Non-pigmented ciliary epithelial cell (primary cell): ENCODE data around the gene CBLL1.

Experiments
- DNase-seq: peaks from one replicate; pipeline ENCODE4 v3.0.0-alpha.2; 2010; ENCODE audit warnings: low read depth

The CBLL1 gene

DNA sequence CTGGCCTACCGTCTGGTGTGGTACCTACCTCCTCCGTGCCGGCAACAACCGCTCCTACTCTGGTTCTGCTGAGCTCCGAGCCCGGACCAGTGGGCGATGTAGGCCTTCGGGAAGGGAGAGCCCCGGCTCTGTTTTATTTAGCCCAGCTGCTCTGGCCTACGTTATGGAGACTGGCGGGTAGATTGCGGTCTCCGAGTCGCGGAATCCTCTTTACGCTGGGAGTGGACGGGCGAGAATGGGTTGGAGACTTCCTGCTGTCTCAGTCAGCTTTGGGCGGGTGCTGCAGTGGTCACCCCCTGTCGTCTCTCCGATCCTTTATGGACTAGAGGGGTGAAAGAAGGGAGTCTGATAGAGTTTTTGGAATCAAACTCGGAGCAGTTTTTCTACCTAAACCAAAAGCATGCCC, 406 bp downstream of the CBLL1 start:
- DNase-seq = no peak

DNA sequence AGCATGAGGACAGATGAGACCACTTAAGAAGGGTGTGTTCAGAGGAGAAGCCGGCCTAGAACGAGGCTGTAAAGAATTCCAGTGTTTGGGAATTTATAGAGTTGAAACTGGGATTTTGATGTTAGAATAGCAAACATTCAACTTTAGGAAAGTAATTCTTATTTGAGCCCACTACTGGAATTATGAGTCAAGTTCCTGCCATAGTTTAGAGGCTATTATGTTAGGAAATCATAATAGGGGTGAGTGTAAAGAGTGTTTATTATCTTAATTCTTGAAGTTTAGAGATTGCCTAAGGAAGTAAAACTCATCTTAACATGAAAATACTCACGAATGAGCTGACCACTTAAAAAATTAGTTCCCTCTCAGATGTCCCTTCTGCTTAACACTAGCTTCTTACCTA, 2.1 kb downstream of the CBLL1 start:
- no peak for DNase-seq

- DNase-seq = no peak
Measured at GRCh38 chr7:107751113-107751512, 7.2 kb downstream of the CBLL1 start.

DNA sequence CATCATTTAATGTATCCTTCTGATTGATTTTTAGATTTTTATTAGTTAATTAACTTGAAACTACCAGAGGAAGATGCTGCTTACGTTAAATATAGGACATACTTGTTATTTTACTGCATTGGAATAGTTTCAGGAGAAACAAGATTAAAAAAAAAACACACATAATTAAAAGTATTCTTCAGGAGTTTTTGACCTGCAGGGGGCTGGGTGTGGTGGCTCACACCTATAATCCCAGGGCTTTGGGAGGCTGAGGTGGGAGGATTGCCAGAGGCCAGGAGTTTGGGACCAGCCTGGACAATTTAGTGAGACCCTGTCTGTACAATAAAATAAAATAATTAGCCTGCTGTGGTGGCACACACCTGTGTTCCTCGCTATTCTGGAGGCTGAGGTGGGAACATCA, 10.7 kb downstream of the CBLL1 start:
- DNase-seq = no peak

- DNase-seq = no peak
Measured at GRCh38 chr7:107758667-107759066, 14.7 kb downstream of the CBLL1 start.

DNA sequence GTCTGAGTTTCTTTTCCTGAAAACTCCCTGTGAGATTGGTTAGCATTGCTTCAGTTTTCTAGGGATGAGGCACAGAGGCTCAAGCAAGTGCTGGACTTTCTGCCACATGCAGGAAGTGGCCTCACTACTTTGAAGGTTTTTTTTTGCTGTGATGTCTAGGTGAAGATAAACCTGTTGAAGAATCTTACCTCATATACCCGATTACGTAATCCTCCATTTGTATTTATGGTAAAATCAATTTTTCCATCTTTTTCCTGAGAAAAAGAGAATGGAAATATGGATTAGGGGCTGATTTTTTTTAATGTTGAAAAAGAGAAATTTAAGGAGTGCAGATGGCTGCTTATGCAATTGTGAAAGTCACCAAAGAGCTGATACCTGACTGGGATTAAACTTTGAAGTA, 23.4 kb downstream of the CBLL1 start:
- no peak for DNase-seq

GRCh38 chr7:107768263-107768662, 24.3 kb downstream of the CBLL1 start:
- no peak for DNase-seq

DNA sequence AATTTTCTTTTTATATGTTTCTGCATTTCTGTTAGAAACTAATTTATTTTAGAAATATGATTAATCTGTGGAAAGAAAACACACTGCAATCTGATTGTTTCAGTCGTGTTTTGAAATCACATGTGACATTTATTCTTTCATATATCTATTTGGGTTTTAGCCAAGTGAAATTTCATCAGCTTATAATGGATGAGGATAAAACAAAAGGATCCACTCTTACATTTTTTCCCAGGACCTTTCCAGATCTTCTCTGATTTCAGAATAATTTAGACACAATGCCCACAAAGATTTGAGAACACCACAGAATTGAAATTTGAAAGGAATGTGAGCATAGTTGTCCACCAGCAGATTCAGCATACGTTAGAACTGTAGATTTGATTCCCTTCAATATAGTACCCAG, 29.1 kb downstream of the CBLL1 start:
- no peak for DNase-seq

DNA sequence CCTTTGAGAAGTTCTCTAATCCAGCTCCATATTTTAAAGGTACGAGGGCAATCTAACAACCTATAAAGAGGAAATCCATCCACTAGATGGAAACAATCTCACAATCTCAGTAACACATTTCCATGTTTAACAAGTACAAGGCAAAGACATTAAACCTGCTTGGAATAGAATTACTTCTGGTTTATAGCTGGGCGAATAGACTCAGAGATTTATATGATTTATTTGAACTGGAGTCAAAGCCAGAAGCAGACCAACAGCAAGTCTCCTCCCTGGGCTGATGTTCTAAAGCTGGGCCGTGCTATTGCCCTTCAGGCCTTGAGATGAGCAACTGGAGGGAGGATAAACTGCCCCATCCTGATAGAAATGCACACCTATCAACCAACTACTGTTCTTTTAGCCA, 33.8 kb downstream of the CBLL1 start:
- no peak for DNase-seq

DNA sequence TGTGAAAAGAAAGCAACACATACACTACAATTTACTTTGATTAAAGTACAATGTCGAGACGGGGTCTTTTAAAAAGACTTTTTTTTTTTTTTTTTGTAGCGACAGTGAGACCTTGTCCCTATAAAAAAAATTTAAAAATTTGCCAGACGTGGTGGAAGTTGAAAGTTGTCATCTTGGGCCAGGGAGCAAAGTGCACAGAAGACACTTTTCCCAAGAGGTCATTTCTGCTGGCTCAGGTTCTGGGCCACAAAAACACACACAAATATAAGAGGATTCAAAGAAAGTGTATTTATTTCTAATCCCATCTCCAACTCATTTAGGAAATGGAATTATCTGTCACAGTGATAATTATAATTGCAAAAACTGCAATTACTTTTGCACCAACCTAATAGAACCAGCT, 34.3 kb downstream of the CBLL1 start:
- DNase-seq = no peak

GRCh38 chr7:107779647-107780099, 35.7 kb downstream of the CBLL1 start:
- no peak for DNase-seq

DNA sequence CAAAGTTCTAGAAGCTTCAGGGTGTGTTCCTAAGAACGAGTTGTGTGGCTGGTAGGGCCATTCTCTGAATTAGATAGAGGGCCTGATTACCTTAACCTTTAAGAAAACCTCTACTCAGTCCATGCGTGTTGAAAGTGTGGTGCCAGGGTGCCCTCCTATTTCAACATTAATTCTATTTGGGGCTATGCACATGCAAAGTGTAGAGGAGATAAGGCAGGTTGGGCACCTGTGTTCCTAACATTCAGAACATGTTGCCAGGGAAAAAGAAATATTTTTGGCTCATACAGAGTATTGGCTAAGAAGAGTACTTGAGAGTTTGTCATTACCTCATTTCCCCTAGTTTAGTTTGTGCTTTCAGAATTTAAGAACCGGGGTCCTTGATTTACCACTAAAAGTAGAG, 38.4 kb downstream of the CBLL1 start:
- DNase-seq = no peak

GRCh38 chr7:107783648-107784047, 39.7 kb downstream of the CBLL1 start:
- no peak for DNase-seq

DNA sequence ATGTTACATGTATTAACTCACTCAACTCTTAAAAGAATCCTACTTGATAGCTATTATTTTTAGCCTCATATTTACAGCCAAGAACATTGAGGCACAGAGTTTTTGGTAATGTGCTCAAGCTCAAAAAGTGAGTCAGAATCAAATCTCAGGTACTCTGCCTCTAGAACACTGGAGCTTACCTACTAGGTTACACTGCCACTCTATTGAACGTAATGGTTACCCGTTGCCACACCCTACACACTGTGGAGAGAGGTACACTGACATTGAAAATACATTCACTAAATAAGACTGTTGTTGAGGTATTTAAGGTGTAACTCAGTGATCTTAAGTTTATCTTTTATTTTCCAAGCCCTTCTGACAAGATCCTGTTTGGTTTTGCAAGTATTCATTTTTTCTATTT, 41.2 kb downstream of the CBLL1 start:
- no peak for DNase-seq

- DNase-seq = no peak
Measured at GRCh38 chr7:107785926-107786325, 42.0 kb downstream of the CBLL1 start.

- DNase-seq = no peak
Measured at GRCh38 chr7:107788216-107788615, 44.3 kb downstream of the CBLL1 start.

DNA sequence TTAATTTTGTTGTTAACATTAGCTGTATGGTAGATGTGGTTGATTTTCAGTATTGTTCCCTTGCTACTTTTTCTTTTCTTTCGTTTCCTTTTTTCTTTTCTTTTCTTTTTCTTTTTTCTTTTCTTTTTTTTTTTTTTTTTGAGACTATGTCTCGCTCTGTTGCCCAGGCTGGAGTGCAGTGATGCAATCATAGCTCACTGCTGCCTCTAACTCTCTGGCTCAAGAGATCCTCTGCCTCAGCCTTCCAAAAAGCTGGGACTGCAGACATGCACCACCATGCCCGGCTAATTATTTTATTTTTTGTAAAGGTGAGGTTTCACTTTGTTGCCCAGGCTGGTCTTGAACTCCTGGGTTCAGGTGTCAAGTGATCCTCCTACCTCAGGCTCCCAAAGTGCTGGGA, 44.7 kb downstream of the CBLL1 start:
- no peak for DNase-seq

GRCh38 chr7:107789647-107790046, 45.7 kb downstream of the CBLL1 start:
- no peak for DNase-seq

DNA sequence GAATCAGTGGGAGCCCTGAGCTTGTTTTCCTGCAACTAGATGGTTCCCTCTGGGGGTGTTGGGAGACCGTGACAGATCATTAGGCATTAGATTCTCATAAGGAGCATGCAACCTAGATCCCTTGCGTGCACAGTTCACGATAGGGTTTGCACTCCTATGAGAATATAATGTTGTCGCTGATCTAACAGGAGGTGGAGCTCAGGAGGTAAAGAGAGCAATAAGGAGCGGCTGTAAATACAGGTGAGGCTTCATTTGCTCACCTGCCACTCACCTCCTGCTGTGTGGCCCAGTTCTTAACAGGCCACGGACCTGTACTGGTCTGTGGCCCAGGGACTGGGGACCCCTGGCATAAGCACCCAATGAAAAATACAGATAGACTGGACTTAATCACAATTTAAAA, 48.4 kb downstream of the CBLL1 start:
- DNase-seq = no peak

- no peak for DNase-seq
Measured at GRCh38 chr7:107799647-107800264, 55.8 kb downstream of the CBLL1 start.

DNA sequence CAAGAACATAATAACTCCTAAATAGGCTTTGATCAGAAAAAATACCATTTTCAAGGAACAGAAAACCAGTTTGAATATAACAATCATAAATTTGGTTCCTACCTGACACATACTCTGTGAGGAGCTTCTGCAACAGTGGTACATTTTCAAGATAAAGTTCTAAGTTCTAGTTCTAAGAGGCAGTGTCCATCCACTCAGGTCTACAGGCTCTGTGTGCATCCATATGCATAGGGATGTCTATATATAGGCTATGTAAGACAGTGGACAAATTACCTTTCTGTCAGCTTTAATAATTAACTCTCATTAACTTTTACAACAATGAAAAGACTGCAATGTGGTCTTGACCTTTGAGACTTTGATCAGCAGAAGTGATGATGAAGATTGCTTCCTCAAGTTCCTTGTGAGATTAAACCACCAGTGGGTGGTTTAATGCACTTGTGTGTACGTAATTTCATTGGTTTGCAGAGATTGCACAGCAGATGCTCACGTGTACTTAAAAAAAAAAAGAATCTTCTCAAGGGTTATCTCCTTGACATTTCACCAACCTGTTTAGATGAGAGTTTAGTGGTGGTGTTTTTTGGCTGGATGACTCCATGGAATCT, 59.2 kb downstream of the CBLL1 start, which contains the start of gene SLC26A3:
TSS of gene SLC26A3 (minus strand) at position 215 of the 602 bp plus-strand sequence. CDS start 8,714 bp downstream, outside the sequence.
- DNase-seq = no peak

GRCh38 chr7:107809179-107809578, 65.2 kb downstream of the CBLL1 start:
- DNase-seq = no peak

- no peak for DNase-seq
Measured at GRCh38 chr7:107810626-107811025, 66.7 kb downstream of the CBLL1 start.
